Measurements from ENCODE around the gene HS1BP3. TPM values are rescaled to one million over a fixed set of nuclear protein-coding genes. Genes with fewer than 3 reads are reported as not detected.

The HS1BP3 gene
- total and polyA plus RNA-seq, 2 of the 4 experiments (the other 2 are of a cell fraction) = 9.0 to 14.8 TPM

DNA sequence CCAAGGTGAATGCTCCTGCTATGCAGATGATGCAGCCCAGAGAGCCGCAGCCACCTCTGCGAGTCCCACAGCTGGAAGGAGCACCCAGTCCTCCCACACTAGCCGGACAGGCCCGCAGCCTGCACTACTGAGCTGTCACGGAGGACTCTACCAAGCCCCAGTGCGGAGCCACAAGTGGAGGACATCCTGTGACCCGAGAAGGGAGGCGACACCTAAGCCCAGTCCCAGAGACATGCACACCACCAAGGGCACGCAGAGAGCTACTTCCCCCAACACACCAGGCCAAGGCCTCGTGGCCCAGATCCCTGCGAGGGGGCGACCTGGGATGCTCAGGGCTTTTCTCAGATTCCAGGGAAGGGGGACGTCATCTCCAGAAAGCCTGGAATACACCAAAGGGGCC lies 12.9 kb downstream of the HS1BP3 start:
- H3K9me1 ChIP-seq (ENCODE audit: insufficient read depth, low read length) = 0 out of 2 replicates have a peak, but pooled peaks cover 3% of the 10 kb centered on the region
- H3K23ac ChIP-seq (ENCODE audit: low read depth, low read length) = no peak overlapping the region
- peaks cover 14% of the 10 kb centered on the region for H4K20me1 ChIP-seq (ENCODE audit: insufficient read depth, low read length)
- H2AK5ac ChIP-seq (ENCODE audit: low read depth, low read length) = no peak overlapping the region
- H3K4me3 ChIP-seq (ENCODE audit: insufficient read depth, low read depth, low read length) = no peak overlapping the region
- H4K91ac ChIP-seq (ENCODE audit: insufficient read depth, low read depth, low read length) = no peak overlapping the region
- H2BK15ac ChIP-seq (ENCODE audit: low read depth, low read length) = no peak overlapping the region
- H3K27ac ChIP-seq (ENCODE audit: insufficient read depth, low read length) = no peak overlapping the region
- H2BK120ac ChIP-seq (ENCODE audit: low read depth, low read length) = no peak overlapping the region
- no peak for DNase-seq
- no peak overlapping the region for H3K4me2 ChIP-seq (ENCODE audit: low read depth, low read length)
- CTCF ChIA-PET = interaction anchor here (1.1 kb wide), 1 partner anchor 227 kb away, joined by 3 read pairs; no protein-coding TSS in a partner anchor
- in situ Hi-C loops (cut with MboI; ENCODE audit: low sequenced_read_pairs) (no loop called here), intact Hi-C loops (cut with micrococcal nuclease) (loop anchor here (5.0 kb wide), 1 partner anchor 131 kb away; no protein-coding TSS in a partner anchor), dilution Hi-C loops (cut with HindIII; ENCODE audit: low sequenced_read_pairs, unreplicated experiment) (loop anchor here (25.0 kb wide), 1 partner anchor 251 kb away; no protein-coding TSS in a partner anchor)
- 91% methylated on average over 8 of the region's 13 CpGs; no CpG with 5 or more reads in 1 of the 2 experiments for WGBS, 2 experiments (ENCODE audit: extremely low coverage in 2 of 2, insufficient read length in 1 of 2)
- TF ChIP-seq USF2 (IDR thresholded peaks at IDR 0.05; ENCODE audit: low read depth, low read length) = no peak
- no peak for TF ChIP-seq SMC3 (IDR thresholded peaks at IDR 0.05; ENCODE audit: low read depth, low read length)
- TF ChIP-seq NFE2L2 (IDR thresholded peaks at IDR 0.05; ENCODE audit: low read depth, low read length) = no peak
- no peak for TF ChIP-seq CHD1 (IDR thresholded peaks at IDR 0.05; ENCODE audit: low read depth, low read length)
- TF ChIP-seq FOS (IDR thresholded peaks at IDR 0.05; ENCODE audit: low read depth, low read length) = no peak
- TF ChIP-seq BHLHE40 (IDR thresholded peaks at IDR 0.05; ENCODE audit: low read depth, low read length) = no peak
- no peak for TF ChIP-seq POLR2A (IDR thresholded peaks at IDR 0.05; ENCODE audit: low read depth, low read length)
- TF ChIP-seq RAD21 (IDR thresholded peaks at IDR 0.05; ENCODE audit: low read length) = no peak
- no peak for TF ChIP-seq ELK1 (IDR thresholded peaks at IDR 0.05; ENCODE audit: borderline replicate concordance, low read depth, low read length)
- no peak for TF ChIP-seq MAFK (IDR thresholded peaks at IDR 0.05; ENCODE audit: low read depth, low read length)
- no peak for TF ChIP-seq MAZ (IDR thresholded peaks at IDR 0.05; ENCODE audit: borderline replicate concordance, low read depth, low read length)
- no TSS peak for BruUV-seq (replicated peaks)
- H3K27me3 ChIP-seq (ENCODE audit: control insufficient read depth, insufficient read depth, low read length) = no peaks in the 10 kb centered on the region
- no peak overlapping the region for H2AK9ac ChIP-seq (replicated peaks; ENCODE audit: low read depth, low read length, poor library complexity)
- H2BK5ac ChIP-seq (ENCODE audit: low read depth, low read length, poor library complexity, severe bottlenecking) = no peak overlapping the region
- H3K4me1 ChIP-seq (ENCODE audit: control insufficient read depth, insufficient read depth, low read length) = peaks cover 11% of the 10 kb centered on the region
- H3K36me3 ChIP-seq (ENCODE audit: control insufficient read depth, insufficient read depth, low read length) = peaks cover 24% of the 10 kb centered on the region; the same call in 1 of the 2 replicates
- no peak for ATAC-seq (ENCODE audit: low read depth)
- H3K9ac ChIP-seq (ENCODE audit: low read depth, low read length) = no peak overlapping the region
- H2BK20ac ChIP-seq (ENCODE audit: low read depth, low read length) = no peak overlapping the region
- H4K8ac ChIP-seq (ENCODE audit: low read depth in 2 of 2, low read length in 2 of 2) = no peak overlapping the region
- no peaks in the 10 kb centered on the region for H3K9me3 ChIP-seq (ENCODE audit: control insufficient read depth, insufficient read depth, low read length)
- H3K56ac ChIP-seq (ENCODE audit: extremely low read depth, insufficient read depth, low read length) = no peak overlapping the region
- POLR2A ChIA-PET (ENCODE audit: unreplicated experiment) = no interaction called here
- peaks cover 0 to 19% of the 10 kb centered on the region in 2 experiments; a peak in 1 of 4 replicates for H3K79me1 ChIP-seq (ENCODE audit: low read depth in 1 of 2, low read length in 2 of 2)
- H4K5ac ChIP-seq (ENCODE audit: low read depth, low read length) = no peak overlapping the region
- H3K14ac ChIP-seq (replicated peaks; ENCODE audit: low read depth, low read length) = no peak overlapping the region
- H3K18ac ChIP-seq (ENCODE audit: low read depth, low read length) = no peak overlapping the region
- H3K4ac ChIP-seq (ENCODE audit: low read depth, low read length) = no peak overlapping the region
- no peak overlapping the region for H2AFZ ChIP-seq (replicated peaks; ENCODE audit: low read length, poor library complexity)
